Ishikawa (cell line): ENCODE data around the gene EHBP1L1.

Experiments used
- FOXM1 ChIP-seq: IDR thresholded peaks from 2 replicates; pipeline ENCODE4 v1.6.1; 2012; ENCODE audit warnings: low read depth, borderline replicate concordance
- NFIC ChIP-seq: IDR thresholded peaks from 2 replicates; pipeline ENCODE4 v1.6.1; 2012
- TCF12 ChIP-seq: IDR thresholded peaks from 2 replicates; pipeline ENCODE4 v1.6.1; 2012; ENCODE audit warnings: low read depth
- TEAD4 ChIP-seq: IDR thresholded peaks from 2 replicates; pipeline ENCODE4 v1.6.1; 2012
- YY1 ChIP-seq: IDR thresholded peaks from 2 replicates; pipeline ENCODE4 v1.6.1; 2012; ENCODE audit warnings: low read depth

DNA sequence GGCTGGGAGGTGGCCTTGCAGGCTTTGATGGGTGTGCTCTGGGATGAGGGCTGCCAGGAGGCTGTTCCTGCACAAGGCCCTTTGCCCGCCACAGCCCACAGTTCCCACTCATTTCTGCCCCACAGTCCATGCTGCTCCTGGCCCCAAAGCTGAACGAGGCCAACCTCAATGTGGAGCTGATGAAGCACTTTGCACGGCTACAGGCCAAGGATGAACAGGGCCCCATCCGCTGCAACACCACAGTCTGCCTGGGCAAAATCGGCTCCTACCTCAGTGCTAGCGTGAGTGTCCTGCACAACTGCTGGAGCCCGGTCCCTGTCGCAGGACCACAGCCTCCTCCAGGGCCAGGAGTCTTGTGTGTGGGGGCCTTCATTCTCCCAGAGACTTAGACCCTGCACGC is 40.8 kb upstream of the EHBP1L1 start:
- no peak for TF ChIP-seq YY1
- TF ChIP-seq TEAD4 = no peak
- TF ChIP-seq NFIC = no peak
- no peak for TF ChIP-seq TCF12
- no peak for TF ChIP-seq FOXM1
